Measurements from ENCODE around the gene VAV2. TPM values are rescaled to one million over a fixed set of nuclear protein-coding genes. Genes with fewer than 3 reads are reported as not detected.

The VAV2 gene
- total and polyA plus RNA-seq, 2 experiments from 2014 or later: 8.1 to 28.9 TPM

DNA sequence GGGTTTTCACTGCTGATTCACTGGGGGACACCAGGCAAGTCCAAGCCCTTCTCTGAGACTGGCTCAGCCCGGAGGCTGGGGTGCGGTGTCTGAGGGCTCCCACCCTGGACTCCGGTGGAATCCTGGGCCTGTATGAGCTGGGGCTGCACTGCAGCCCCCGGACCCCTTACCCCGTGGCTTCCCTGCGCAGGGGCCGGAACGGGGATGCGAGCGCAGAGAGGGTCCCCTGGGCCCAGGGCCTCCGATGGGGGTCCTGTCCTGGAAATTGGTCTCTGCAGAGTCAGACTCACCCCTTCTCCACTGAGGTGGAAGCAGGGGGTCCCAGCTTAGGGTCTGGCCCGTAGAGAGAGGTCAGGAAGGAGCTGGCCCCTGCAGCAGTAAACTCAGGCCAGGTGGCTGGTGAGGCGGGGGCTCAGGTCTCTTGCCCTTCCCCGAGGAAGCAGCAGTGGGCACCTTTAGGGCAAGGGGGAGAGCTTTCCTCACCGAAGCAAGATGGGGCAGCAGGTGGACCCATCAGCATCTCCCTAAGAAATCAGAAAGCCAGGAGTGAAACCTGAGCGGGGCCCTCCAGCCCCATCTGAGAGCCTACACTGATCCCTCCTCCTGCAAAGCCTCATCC is 1.6 kb upstream of the VAV2 start (continued):
- TF ChIP-seq, protein P1, sequence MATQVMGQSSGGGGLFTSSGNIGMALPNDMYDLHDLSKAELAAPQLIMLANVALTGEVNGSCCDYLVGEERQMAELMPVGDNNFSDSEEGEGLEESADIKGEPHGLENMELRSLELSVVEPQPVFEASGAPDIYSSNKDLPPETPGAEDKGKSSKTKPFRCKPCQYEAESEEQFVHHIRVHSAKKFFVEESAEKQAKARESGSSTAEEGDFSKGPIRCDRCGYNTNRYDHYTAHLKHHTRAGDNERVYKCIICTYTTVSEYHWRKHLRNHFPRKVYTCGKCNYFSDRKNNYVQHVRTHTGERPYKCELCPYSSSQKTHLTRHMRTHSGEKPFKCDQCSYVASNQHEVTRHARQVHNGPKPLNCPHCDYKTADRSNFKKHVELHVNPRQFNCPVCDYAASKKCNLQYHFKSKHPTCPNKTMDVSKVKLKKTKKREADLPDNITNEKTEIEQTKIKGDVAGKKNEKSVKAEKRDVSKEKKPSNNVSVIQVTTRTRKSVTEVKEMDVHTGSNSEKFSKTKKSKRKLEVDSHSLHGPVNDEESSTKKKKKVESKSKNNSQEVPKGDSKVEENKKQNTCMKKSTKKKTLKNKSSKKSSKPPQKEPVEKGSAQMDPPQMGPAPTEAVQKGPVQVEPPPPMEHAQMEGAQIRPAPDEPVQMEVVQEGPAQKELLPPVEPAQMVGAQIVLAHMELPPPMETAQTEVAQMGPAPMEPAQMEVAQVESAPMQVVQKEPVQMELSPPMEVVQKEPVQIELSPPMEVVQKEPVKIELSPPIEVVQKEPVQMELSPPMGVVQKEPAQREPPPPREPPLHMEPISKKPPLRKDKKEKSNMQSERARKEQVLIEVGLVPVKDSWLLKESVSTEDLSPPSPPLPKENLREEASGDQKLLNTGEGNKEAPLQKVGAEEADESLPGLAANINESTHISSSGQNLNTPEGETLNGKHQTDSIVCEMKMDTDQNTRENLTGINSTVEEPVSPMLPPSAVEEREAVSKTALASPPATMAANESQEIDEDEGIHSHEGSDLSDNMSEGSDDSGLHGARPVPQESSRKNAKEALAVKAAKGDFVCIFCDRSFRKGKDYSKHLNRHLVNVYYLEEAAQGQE (IDR thresholded peaks at IDR 0.05; ENCODE audit: unreplicated experiment): no peak
- no peak for TF ChIP-seq ZNF331 (CRISPR knock-in tag; IDR thresholded peaks at IDR 0.05; ENCODE audit: low read depth)
- TF ChIP-seq, protein P2, sequence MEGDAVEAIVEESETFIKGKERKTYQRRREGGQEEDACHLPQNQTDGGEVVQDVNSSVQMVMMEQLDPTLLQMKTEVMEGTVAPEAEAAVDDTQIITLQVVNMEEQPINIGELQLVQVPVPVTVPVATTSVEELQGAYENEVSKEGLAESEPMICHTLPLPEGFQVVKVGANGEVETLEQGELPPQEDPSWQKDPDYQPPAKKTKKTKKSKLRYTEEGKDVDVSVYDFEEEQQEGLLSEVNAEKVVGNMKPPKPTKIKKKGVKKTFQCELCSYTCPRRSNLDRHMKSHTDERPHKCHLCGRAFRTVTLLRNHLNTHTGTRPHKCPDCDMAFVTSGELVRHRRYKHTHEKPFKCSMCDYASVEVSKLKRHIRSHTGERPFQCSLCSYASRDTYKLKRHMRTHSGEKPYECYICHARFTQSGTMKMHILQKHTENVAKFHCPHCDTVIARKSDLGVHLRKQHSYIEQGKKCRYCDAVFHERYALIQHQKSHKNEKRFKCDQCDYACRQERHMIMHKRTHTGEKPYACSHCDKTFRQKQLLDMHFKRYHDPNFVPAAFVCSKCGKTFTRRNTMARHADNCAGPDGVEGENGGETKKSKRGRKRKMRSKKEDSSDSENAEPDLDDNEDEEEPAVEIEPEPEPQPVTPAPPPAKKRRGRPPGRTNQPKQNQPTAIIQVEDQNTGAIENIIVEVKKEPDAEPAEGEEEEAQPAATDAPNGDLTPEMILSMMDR (conservative IDR thresholded peaks at IDR 0.05; ENCODE audit: low read depth in 2 of 2): no peak
- TF ChIP-seq STAT1 (IDR thresholded peaks at IDR 0.05; ENCODE audit: unreplicated experiment): no peak

DNA sequence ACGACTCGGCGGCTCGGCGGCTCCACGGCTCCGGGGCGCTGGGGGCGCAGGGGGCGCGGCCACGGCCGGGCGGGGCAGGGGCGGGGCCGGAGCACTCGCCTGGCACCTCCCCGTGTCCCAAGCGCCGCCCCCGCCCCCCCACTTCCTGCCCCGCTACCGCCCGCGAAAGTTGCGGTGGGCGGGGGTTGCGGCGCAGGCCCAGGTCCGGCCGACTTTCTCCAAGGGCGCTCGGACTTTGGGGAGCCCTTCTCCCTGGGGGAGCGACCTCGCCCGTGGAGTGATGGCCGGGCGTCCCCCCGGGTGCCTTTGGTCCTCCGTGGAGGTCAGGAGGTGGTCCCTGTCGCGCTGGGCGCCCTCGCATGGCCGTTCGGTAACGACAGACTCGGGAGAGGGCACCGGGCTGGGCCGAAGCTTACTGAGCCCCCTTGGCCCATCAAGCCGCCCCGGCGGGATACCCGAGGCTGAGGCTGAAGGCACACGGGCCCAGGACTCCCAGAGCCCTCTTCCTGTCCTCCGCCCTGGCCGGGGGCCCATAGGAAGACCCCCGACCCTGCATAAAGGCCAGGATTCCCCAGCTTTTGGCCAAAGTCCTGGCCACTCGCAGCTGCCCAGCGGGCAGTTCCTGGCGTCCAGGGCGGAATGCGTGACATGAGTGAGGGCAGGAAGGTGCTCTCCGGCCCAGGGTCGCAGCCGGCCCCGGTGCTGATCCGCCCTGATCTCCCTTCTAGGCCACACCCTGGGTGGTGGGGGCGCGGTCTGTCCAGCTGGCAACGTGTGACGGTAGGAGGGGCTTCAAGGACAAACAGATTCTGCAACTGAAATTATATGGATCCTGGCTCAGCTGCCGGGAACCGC is 883 bp upstream of the VAV2 start:
- ATAC-seq (peak; percentile 42), DNase-seq (ENCODE audit: low spot score) (peak; percentile 80)
- 0 out of 2 replicates have a peak, but pooled peaks cover 4% of the 10 kb centered on the region for H3F3A ChIP-seq (replicated peaks; ENCODE audit: low read depth)
- H3K27me3 ChIP-seq (ENCODE audit: insufficient read depth): no peaks in the 10 kb centered on the region
- peak overlapping the region; percentile 91 for H3K4me3 ChIP-seq
- peak overlapping the region; percentile 99 for H3K4me2 ChIP-seq
- H3K79me2 ChIP-seq (replicated peaks; ENCODE audit: insufficient read depth): peaks cover 33% of the 10 kb centered on the region
- peak overlapping the region; percentile 88; the same call in 1 of the 2 replicates for H2AFZ ChIP-seq
- Mint-ChIP-seq H3K4me1 (peaks cover 27% of the 10 kb centered on the region), H3K4me3 (peak overlapping the region; percentile 71), H3K36me3 (ENCODE audit: low read depth) (no peaks in the 10 kb centered on the region), H3K27ac (no peak overlapping the region), H3K27me3 (ENCODE audit: insufficient read depth, low read depth, poor library complexity) (peaks cover 14% of the 10 kb centered on the region), H3K9me3 (no peaks in the 10 kb centered on the region; the same call in 2 of the 3 replicates)
- no peaks in the 10 kb centered on the region for H3K36me3 ChIP-seq (ENCODE audit: insufficient read depth)
- peaks cover 17% of the 10 kb centered on the region; the same call in 1 of the 2 replicates for H3K4me1 ChIP-seq (ENCODE audit: insufficient read depth)
- H3K9me2 ChIP-seq (ENCODE audit: insufficient read depth): no peaks in the 10 kb centered on the region
- H3K27ac ChIP-seq (ENCODE audit: low read depth): 0 out of 2 replicates have a peak overlapping the region, but pooled peaks have one; percentile 63
- H4K20me1 ChIP-seq (replicated peaks; ENCODE audit: insufficient read depth): no peaks in the 10 kb centered on the region; the same call in 1 of the 2 replicates
- peak; percentile 40; the same call in 1 of the 2 replicates for TF ChIP-seq POLR2AphosphoS5 (IDR thresholded peaks at IDR 0.05; ENCODE audit: low read depth)
- TF ChIP-seq, protein P1 (IDR thresholded peaks at IDR 0.05; ENCODE audit: unreplicated experiment): no peak
- TF ChIP-seq, protein P2 (conservative IDR thresholded peaks at IDR 0.05; ENCODE audit: low read depth in 2 of 2): peak; percentile 33 to 51; a peak in 3 of 4 replicates

Measured in GM23338 (cell line).